Measurements from ENCODE around the gene DMWD. TPM values are rescaled to one million over a fixed set of nuclear protein-coding genes. Genes with fewer than 3 reads are reported as not detected.

Gene DMWD
- polyA plus RNA-seq, 1 donor (not counting 4 experiments of a cell fraction or from before 2014, with no cell fraction given): 10.1 TPM

DNA sequence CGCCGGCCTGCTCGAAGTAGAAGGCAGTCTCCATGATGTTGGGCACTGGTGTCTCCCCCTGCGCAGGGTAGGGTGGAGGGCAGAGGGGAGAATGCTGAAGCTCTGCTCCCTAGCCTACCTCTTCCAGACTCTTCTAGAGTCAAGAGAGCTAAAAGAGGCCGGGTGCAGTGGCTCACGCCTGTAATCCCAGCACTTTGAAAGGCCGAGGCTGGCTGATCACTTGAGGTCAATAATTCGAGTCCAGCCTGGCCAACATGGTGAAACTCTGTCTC is 12.2 kb upstream of the DMWD start:
- FAIRE-seq (no peak), DNase-seq (ENCODE audit: low read depth, low spot score) (no peak)
- no peak for TF ChIP-seq EZH2 (IDR thresholded peaks at IDR 0.05; ENCODE audit: low read length)
- TF ChIP-seq, protein P1, sequence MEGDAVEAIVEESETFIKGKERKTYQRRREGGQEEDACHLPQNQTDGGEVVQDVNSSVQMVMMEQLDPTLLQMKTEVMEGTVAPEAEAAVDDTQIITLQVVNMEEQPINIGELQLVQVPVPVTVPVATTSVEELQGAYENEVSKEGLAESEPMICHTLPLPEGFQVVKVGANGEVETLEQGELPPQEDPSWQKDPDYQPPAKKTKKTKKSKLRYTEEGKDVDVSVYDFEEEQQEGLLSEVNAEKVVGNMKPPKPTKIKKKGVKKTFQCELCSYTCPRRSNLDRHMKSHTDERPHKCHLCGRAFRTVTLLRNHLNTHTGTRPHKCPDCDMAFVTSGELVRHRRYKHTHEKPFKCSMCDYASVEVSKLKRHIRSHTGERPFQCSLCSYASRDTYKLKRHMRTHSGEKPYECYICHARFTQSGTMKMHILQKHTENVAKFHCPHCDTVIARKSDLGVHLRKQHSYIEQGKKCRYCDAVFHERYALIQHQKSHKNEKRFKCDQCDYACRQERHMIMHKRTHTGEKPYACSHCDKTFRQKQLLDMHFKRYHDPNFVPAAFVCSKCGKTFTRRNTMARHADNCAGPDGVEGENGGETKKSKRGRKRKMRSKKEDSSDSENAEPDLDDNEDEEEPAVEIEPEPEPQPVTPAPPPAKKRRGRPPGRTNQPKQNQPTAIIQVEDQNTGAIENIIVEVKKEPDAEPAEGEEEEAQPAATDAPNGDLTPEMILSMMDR (optimal IDR thresholded peaks at IDR 0.05 in 1 of 3, IDR thresholded peaks at IDR 0.05 in 1 of 3, conservative IDR thresholded peaks at IDR 0.05 in 1 of 3; ENCODE audit: extremely low read depth in 1 of 3, insufficient read depth in 2 of 3, low read length in 3 of 3): no peak
- H3K27ac ChIP-seq (ENCODE audit: control insufficient read depth, insufficient read depth, low read length): no peak overlapping the region
- H3K4me3 ChIP-seq (ENCODE audit: control insufficient read depth in 2 of 3, extremely low read depth in 1 of 3, insufficient read depth in 2 of 3, low read depth in 1 of 3, low read length in 3 of 3): no peak overlapping the region
- no peaks in the 10 kb centered on the region for H3K36me3 ChIP-seq (ENCODE audit: control insufficient read depth in 2 of 2, extremely low read depth in 1 of 2, insufficient read depth in 2 of 2, low read length in 2 of 2)
- no peaks in the 10 kb centered on the region for H4K20me1 ChIP-seq (ENCODE audit: control insufficient read depth, extremely low read depth, insufficient read depth, low read length)
- no peak overlapping the region for H3K4me2 ChIP-seq (ENCODE audit: control insufficient read depth, extremely low read depth, insufficient read depth, low read depth, low read length)
- H3K9me3 ChIP-seq (ENCODE audit: control insufficient read depth, low read depth, low read length): no peaks in the 10 kb centered on the region
- H3K4me1 ChIP-seq (ENCODE audit: control insufficient read depth, extremely low read depth, insufficient read depth, low read length): peaks cover 6% of the 10 kb centered on the region
- no peak overlapping the region for H3K9ac ChIP-seq (ENCODE audit: control insufficient read depth, extremely low read depth, insufficient read depth, low read length)
- H3K9me1 ChIP-seq (ENCODE audit: control insufficient read depth, extremely low read depth, insufficient read depth, low read length): no peaks in the 10 kb centered on the region
- no peaks in the 10 kb centered on the region for H3K27me3 ChIP-seq (ENCODE audit: control insufficient read depth, extremely low read depth, insufficient read depth, low read length)
- H2AFZ ChIP-seq (ENCODE audit: control insufficient read depth, low read length): no peak overlapping the region
- H3K79me2 ChIP-seq (ENCODE audit: control insufficient read depth, insufficient read depth, low read length): no peaks in the 10 kb centered on the region
- dilution Hi-C loops (cut with MboI; ENCODE audit: extremely low pct_ligation_motif_present, low sequenced_read_pairs): no loop called here

- Histone ChIP-seq H3K27ac (ENCODE audit: control insufficient read depth, insufficient read depth, low read length) (no peak overlapping the region), H3K4me2 (ENCODE audit: control insufficient read depth, extremely low read depth, insufficient read depth, low read depth, low read length) (no peak overlapping the region), H2AFZ (ENCODE audit: control insufficient read depth, low read length) (no peak overlapping the region), H3K79me2 (ENCODE audit: control insufficient read depth, insufficient read depth, low read length) (no peaks in the 10 kb centered on the region), H3K9me3 (ENCODE audit: control insufficient read depth, low read depth, low read length) (no peaks in the 10 kb centered on the region), H3K9me1 (ENCODE audit: control insufficient read depth, extremely low read depth, insufficient read depth, low read length) (no peaks in the 10 kb centered on the region), H3K4me3 (ENCODE audit: control insufficient read depth in 2 of 3, extremely low read depth in 1 of 3, insufficient read depth in 2 of 3, low read depth in 1 of 3, low read length in 3 of 3) (no peak overlapping the region), H3K36me3 (ENCODE audit: control insufficient read depth in 2 of 2, extremely low read depth in 1 of 2, insufficient read depth in 2 of 2, low read length in 2 of 2) (no peaks in the 10 kb centered on the region), H3K27me3 (ENCODE audit: control insufficient read depth, extremely low read depth, insufficient read depth, low read length) (no peaks in the 10 kb centered on the region), H3K9ac (ENCODE audit: control insufficient read depth, extremely low read depth, insufficient read depth, low read length) (no peak overlapping the region), H3K4me1 (ENCODE audit: control insufficient read depth, extremely low read depth, insufficient read depth, low read length) (peaks cover 3% of the 10 kb centered on the region), H4K20me1 (ENCODE audit: control insufficient read depth, extremely low read depth, insufficient read depth, low read length) (no peaks in the 10 kb centered on the region)
- no peak for DNase-seq (ENCODE audit: low read depth, low spot score)
- no peak for FAIRE-seq
- TF ChIP-seq EZH2 (IDR thresholded peaks at IDR 0.05; ENCODE audit: low read length): no peak
- TF ChIP-seq, protein P1 (optimal IDR thresholded peaks at IDR 0.05 in 1 of 3, IDR thresholded peaks at IDR 0.05 in 1 of 3, conservative IDR thresholded peaks at IDR 0.05 in 1 of 3; ENCODE audit: extremely low read depth in 1 of 3, insufficient read depth in 2 of 3, low read length in 3 of 3): no peak
- dilution Hi-C loops (cut with MboI; ENCODE audit: extremely low pct_ligation_motif_present, low sequenced_read_pairs): no loop called here
Measured at GRCh38 chr19:45804140-45804958, 11.7 kb upstream of the DMWD start.
